ENCODE measurements around the gene MARCHF10.

Gene MARCHF10

GRCh38 chr17:62739645-62740388 lies 68.3 kb downstream of the MARCHF10 start:
- CTCF ChIA-PET = interaction anchor here (0.6 to 0.8 kb wide), 3 partner anchors 112 to 517 kb away, joined by 3 read pairs; no protein-coding TSS in a partner anchor

GRCh38 chr17:62738281-62738680 lies 69.8 kb downstream of the MARCHF10 start:
- no peak for DNase-seq (ENCODE audit: low spot score)
- ChIA-PET POLR2A (ENCODE audit: low non-redundant PET) (no interaction called here), CTCF (no interaction called here)
- no peak overlapping the region for H3K27ac ChIP-seq
- no peak for TF ChIP-seq CTCF (conservative IDR thresholded peaks at IDR 0.05; ENCODE audit: low read depth)

More at GRCh38 chr17:62739645-62740388, 68.3 kb downstream of the MARCHF10 start:
- POLR2A ChIA-PET (ENCODE audit: low non-redundant PET) = no interaction called here
- no peak for DNase-seq (ENCODE audit: low spot score)
- no peak for TF ChIP-seq CTCF (conservative IDR thresholded peaks at IDR 0.05; ENCODE audit: low read depth)
- H3K27ac ChIP-seq = no peak overlapping the region

- CTCF ChIA-PET = interaction anchor here (0.5 to 0.8 kb wide), 2 partner anchors 17 to 344 kb away, joined by 3 read pairs; no protein-coding TSS in a partner anchor
- POLR2A ChIA-PET (ENCODE audit: low non-redundant PET) = interaction anchor here (0.5 kb wide), 2 partner anchors 73 to 304 kb away, joined by 4 to 5 read pairs; no protein-coding TSS in a partner anchor
- DNase-seq (ENCODE audit: low spot score) = no peak
- no peak overlapping the region for H3K27ac ChIP-seq
- no peak for TF ChIP-seq CTCF (conservative IDR thresholded peaks at IDR 0.05; ENCODE audit: low read depth)
Measured at GRCh38 chr17:62737513-62737912, 70.6 kb downstream of the MARCHF10 start.

GRCh38 chr17:62735044-62735651 lies 73.0 kb downstream of the MARCHF10 start:
- no peak overlapping the region for H3K27ac ChIP-seq
- ChIA-PET CTCF (no interaction called here), POLR2A (ENCODE audit: low non-redundant PET) (no interaction called here)
- TF ChIP-seq CTCF (conservative IDR thresholded peaks at IDR 0.05; ENCODE audit: low read depth) = no peak
- DNase-seq (ENCODE audit: low spot score) = no peak

GRCh38 chr17:62732125-62732524 lies 76.0 kb downstream of the MARCHF10 start:
- ChIA-PET POLR2A (ENCODE audit: low non-redundant PET) (no interaction called here), CTCF (interaction anchor here (0.7 kb wide), 1 partner anchor 11 kb away, joined by 3 read pairs; no protein-coding TSS in a partner anchor)
- no peak overlapping the region for H3K27ac ChIP-seq
- peak; percentile 83 for DNase-seq (ENCODE audit: low spot score)
- no peak for TF ChIP-seq CTCF (conservative IDR thresholded peaks at IDR 0.05; ENCODE audit: low read depth)

GRCh38 chr17:62727916-62728672 lies 80.0 kb downstream of the MARCHF10 start:
- CTCF ChIA-PET = interaction anchor here (0.7 kb wide), 1 partner anchor 200 kb away, joined by 3 read pairs; no protein-coding TSS in a partner anchor
- POLR2A ChIA-PET (ENCODE audit: low non-redundant PET) = no interaction called here
- TF ChIP-seq CTCF (conservative IDR thresholded peaks at IDR 0.05; ENCODE audit: low read depth) = no peak
- DNase-seq (ENCODE audit: low spot score) = no peak
- no peak overlapping the region for H3K27ac ChIP-seq
